Adipose tissue (tissue), 3 donors: Measurements from ENCODE around the gene ACTG2. TPM values are rescaled to one million over a fixed set of nuclear protein-coding genes. Genes with fewer than 3 reads are reported as not detected.
A peak's percentile ranks its signal among the peaks of the same experiment; 100 is the strongest.
"Not testable (repeated sequence)": the region's sequence is repeated elsewhere in the genome, so short reads cannot be mapped to it uniquely, and the experiment has no call there.

ENCODE experiments used
- H3K27ac ChIP-seq: one replicate; pipeline ENCODE4 v1.5.1; 2013; ENCODE audit warnings: low read depth, low read length
- whole genome bisulfite sequencing, 3 donors: extraction: QIAGEN DNeasy Blood & Tissue Kit; methylation state at CpG; one replicate each; pipeline ENCODE4 v1.1.7; 2013; 5-methylcytosine and 5-hydroxymethylcytosine counted together
- polyA plus RNA-seq, 3 donors: library from polyadenylated mRNA; stranded (reverse); fragments of 200-250 nt; gene quantifications; one replicate each; pipeline ENCODE4 v1.2.3, GENCODE V29; 2013
- donor health status: healthy with polysubstance abuse.
- donor health status: Bipolar disorder and iron deficiency.
- donor health status: healthy.

Gene ACTG2
- polyA plus RNA-seq, 3 donors, result 6.6 to 20.4 (median 17.1) TPM

GRCh38 chr2:73925853-73926492, 33.2 kb downstream of the ACTG2 start:
- 69 to 80% (median 73%) methylated on average over 13 of the region's 13 CpGs for WGBS, 3 donors
- no peak overlapping the region for H3K27ac ChIP-seq

GRCh38 chr2:73926493-73927327, 33.9 kb downstream of the ACTG2 start, which contains the start of gene DGUOK:
Gene DGUOK (plus strand): TSS chr2:73926880. CDS start chr2:73926911, 31 bp downstream.
- 0% methylated on average over 50 of the region's 50 CpGs for WGBS, 3 donors
- H3K27ac ChIP-seq, result peak within 1 kb of the TSS; percentile 15

GRCh38 chr2:73927344-73927743, 34.5 kb downstream of the ACTG2 start:
- 14 to 18% (median 14%) methylated on average over 6 of the region's 6 CpGs for WGBS, 3 donors
- H3K27ac ChIP-seq, result peak overlapping the region; percentile 15

- WGBS, 3 donors, result 72 to 86% (median 73%) methylated on average over 2 of the region's 2 CpGs
- H3K27ac ChIP-seq, result no peak overlapping the region
These were observed 36.1 kb downstream of the ACTG2 start for GRCh38 chr2:73928963-73929347.

- WGBS, 3 donors, result 57 to 68% (median 67%) methylated on average over 2 of the region's 2 CpGs
- H3K27ac ChIP-seq, result no peak overlapping the region
These were observed 37.6 kb downstream of the ACTG2 start for GRCh38 chr2:73930386-73930785.

GRCh38 chr2:73931531-73932500, 39.0 kb downstream of the ACTG2 start:
- H3K27ac ChIP-seq, result no peak overlapping the region
- WGBS, 3 donors, result 86 to 95% (median 92%) methylated on average over 7 of the region's 7 CpGs

GRCh38 chr2:73933194-73933593, 40.4 kb downstream of the ACTG2 start:
- WGBS, 3 donors, result 93 to 97% (median 96%) methylated on average over 3 of the region's 3 CpGs
- no peak overlapping the region for H3K27ac ChIP-seq

- no peak overlapping the region for H3K27ac ChIP-seq
These were observed 42.8 kb downstream of the ACTG2 start for GRCh38 chr2:73935641-73936040.

GRCh38 chr2:73937103-73937885, 44.5 kb downstream of the ACTG2 start:
- WGBS, 3 donors, result 72 to 91% (median 90%) methylated on average over 4 of the region's 4 CpGs
- no peak overlapping the region for H3K27ac ChIP-seq

- H3K27ac ChIP-seq, result no peak overlapping the region
These were observed 45.1 kb downstream of the ACTG2 start for GRCh38 chr2:73937899-73938298.

GRCh38 chr2:73938718-73939352, 46.0 kb downstream of the ACTG2 start:
- WGBS, 3 donors, result 52 to 88% (median 80%) methylated on average over 5 of the region's 5 CpGs
- H3K27ac ChIP-seq, result no peak overlapping the region

GRCh38 chr2:73939419-73939818, 46.6 kb downstream of the ACTG2 start:
- no peak overlapping the region for H3K27ac ChIP-seq
- WGBS, 3 donors, result 70 to 87% (median 84%) methylated on average over 2 of the region's 2 CpGs

GRCh38 chr2:73940066-73940465, 47.3 kb downstream of the ACTG2 start:
- not testable (repeated sequence) for H3K27ac ChIP-seq
- WGBS, 3 donors, result 95 to 100% (median 100%) methylated on average over 1 of the region's 1 CpG

GRCh38 chr2:73942664-73943063, 49.9 kb downstream of the ACTG2 start:
- 41 to 77% (median 77%) methylated on average over 2 of the region's 2 CpGs for WGBS, 3 donors
- no peak overlapping the region for H3K27ac ChIP-seq

GRCh38 chr2:73944714-73945113, 51.9 kb downstream of the ACTG2 start:
- 81 to 95% (median 85%) methylated on average over 4 of the region's 4 CpGs for WGBS, 3 donors

GRCh38 chr2:73946215-73946614, 53.4 kb downstream of the ACTG2 start:
- 72 to 83% (median 81%) methylated on average over 1 of the region's 1 CpG for WGBS, 3 donors
- no peak overlapping the region for H3K27ac ChIP-seq

More at GRCh38 chr2:73944714-73945113, 51.9 kb downstream of the ACTG2 start:
- H3K27ac ChIP-seq, result no peak overlapping the region

GRCh38 chr2:73946666-73947065, 53.9 kb downstream of the ACTG2 start:
- no peak overlapping the region for H3K27ac ChIP-seq
- 75 to 85% (median 78%) methylated on average over 3 of the region's 3 CpGs for WGBS, 3 donors
